OCI-LY7 (cell line): ENCODE data around the gene USP34.

ENCODE experiments used
- EZH2phosphoT487 ChIP-seq: fragments of 200-600 bp; sonication (generic); IDR thresholded peaks from 2 replicates; pipeline ENCODE4 v1.6.1; 2018; ENCODE audit warnings: low read depth, borderline replicate concordance, mild to moderate bottlenecking, mixed run types, antibody characterized with exemption, low read length, moderate library complexity, mixed read lengths
- TF ChIP-seq, protein P1 (sequence below): fragments of 200-600 bp; sonication (generic); conservative IDR thresholded peaks from 2 replicates; pipeline ENCODE4 v1.5.1; 2014; ENCODE audit warnings: mild to moderate bottlenecking, antibody characterized with exemption, low read length, moderate library complexity, mixed read lengths

- TF ChIP-seq, protein P1, sequence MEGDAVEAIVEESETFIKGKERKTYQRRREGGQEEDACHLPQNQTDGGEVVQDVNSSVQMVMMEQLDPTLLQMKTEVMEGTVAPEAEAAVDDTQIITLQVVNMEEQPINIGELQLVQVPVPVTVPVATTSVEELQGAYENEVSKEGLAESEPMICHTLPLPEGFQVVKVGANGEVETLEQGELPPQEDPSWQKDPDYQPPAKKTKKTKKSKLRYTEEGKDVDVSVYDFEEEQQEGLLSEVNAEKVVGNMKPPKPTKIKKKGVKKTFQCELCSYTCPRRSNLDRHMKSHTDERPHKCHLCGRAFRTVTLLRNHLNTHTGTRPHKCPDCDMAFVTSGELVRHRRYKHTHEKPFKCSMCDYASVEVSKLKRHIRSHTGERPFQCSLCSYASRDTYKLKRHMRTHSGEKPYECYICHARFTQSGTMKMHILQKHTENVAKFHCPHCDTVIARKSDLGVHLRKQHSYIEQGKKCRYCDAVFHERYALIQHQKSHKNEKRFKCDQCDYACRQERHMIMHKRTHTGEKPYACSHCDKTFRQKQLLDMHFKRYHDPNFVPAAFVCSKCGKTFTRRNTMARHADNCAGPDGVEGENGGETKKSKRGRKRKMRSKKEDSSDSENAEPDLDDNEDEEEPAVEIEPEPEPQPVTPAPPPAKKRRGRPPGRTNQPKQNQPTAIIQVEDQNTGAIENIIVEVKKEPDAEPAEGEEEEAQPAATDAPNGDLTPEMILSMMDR: no peak
- no peak for TF ChIP-seq EZH2phosphoT487
Observed at GRCh38 chr2:61318553-61318952, 152.3 kb downstream of the USP34 start.
